Measurements from ENCODE around the gene SNRPE.

SNRPE gene

GRCh38 chr1:203888807-203889251 lies 27.4 kb downstream of the SNRPE start:
- DNase-seq, result no peak

- no peak for DNase-seq
Observed at GRCh38 chr1:203891950-203892349, 30.6 kb downstream of the SNRPE start.

GRCh38 chr1:203898458-203899352 lies 37.3 kb downstream of the SNRPE start:
- DNase-seq, result no peak

- no peak for DNase-seq
Observed at GRCh38 chr1:203899353-203899716, 37.9 kb downstream of the SNRPE start.

- no peak for DNase-seq
Observed at GRCh38 chr1:203899869-203900714, 38.7 kb downstream of the SNRPE start.

GRCh38 chr1:203901581-203901980 lies 40.2 kb downstream of the SNRPE start:
- DNase-seq, result no peak

GRCh38 chr1:203905275-203905674 lies 43.9 kb downstream of the SNRPE start:
- DNase-seq, result no peak

- DNase-seq, result no peak
Observed at GRCh38 chr1:203906932-203907331, 45.5 kb downstream of the SNRPE start.

- DNase-seq, result no peak
Observed at GRCh38 chr1:203907901-203908300, 46.5 kb downstream of the SNRPE start.

- DNase-seq, result no peak
Observed at GRCh38 chr1:203911806-203912205, 50.4 kb downstream of the SNRPE start.

GRCh38 chr1:203913073-203913521 lies 51.7 kb downstream of the SNRPE start:
- no peak for DNase-seq

- no peak for DNase-seq
Observed at GRCh38 chr1:203914292-203914691, 52.9 kb downstream of the SNRPE start.

- no peak for DNase-seq
Observed at GRCh38 chr1:203915811-203916210, 54.4 kb downstream of the SNRPE start.

- no peak for DNase-seq
Observed at GRCh38 chr1:203916756-203917155, 55.4 kb downstream of the SNRPE start.
